ENCODE data around the gene LMBRD2. TPM values are rescaled to one million over a fixed set of nuclear protein-coding genes. Genes with fewer than 3 reads are reported as not detected.

LMBRD2 gene
- total RNA-seq, 1 experiment from 2014 or later = 5.6 TPM

- TF ChIP-seq AR (CRISPR knock-in tag; IDR thresholded peaks at IDR 0.05) (no peak), ZNF671 (CRISPR knock-in tag; IDR thresholded peaks at IDR 0.05) (no peak), USF1 (CRISPR knock-in tag; IDR thresholded peaks at IDR 0.05) (no peak), NFATC4 (CRISPR knock-in tag; IDR thresholded peaks at IDR 0.05) (no peak), MAX (CRISPR knock-in tag; IDR thresholded peaks at IDR 0.05) (no peak), ATF6 (CRISPR knock-in tag; IDR thresholded peaks at IDR 0.05) (no peak), ELF4 (CRISPR knock-in tag; IDR thresholded peaks at IDR 0.05; ENCODE audit: low read depth) (no peak), NR3C1 (CRISPR knock-in tag; conservative IDR thresholded peaks at IDR 0.05; ENCODE audit: low read depth) (no peak), ATF2 (CRISPR knock-in tag; IDR thresholded peaks at IDR 0.05; ENCODE audit: borderline replicate concordance, low read depth) (no peak), SOX15 (CRISPR knock-in tag; IDR thresholded peaks at IDR 0.05) (no peak)
Observed at GRCh38 chr5:36198281-36198680, 46.6 kb upstream of the LMBRD2 start (continued).

- ATAC-seq = no peak
- CTCF ChIA-PET = no interaction called here
- Mint-ChIP-seq H3K4me3 (no peak overlapping the region), H3K4me1 (no peaks in the 10 kb centered on the region), H3K9me3 (peaks cover 29% of the 10 kb centered on the region), H3K27me3 (ENCODE audit: low read depth) (0 out of 2 replicates have a peak, but pooled peaks cover 3% of the 10 kb centered on the region), H3K27ac (no peak overlapping the region), H3K36me3 (peaks cover 42% of the 10 kb centered on the region)
- DNase-seq (ENCODE audit: low spot score) = no peak
- POLR2A ChIA-PET = no interaction called here
- TF ChIP-seq CREM (CRISPR knock-in tag; IDR thresholded peaks at IDR 0.05) (no peak), NR2C2 (CRISPR knock-in tag; IDR thresholded peaks at IDR 0.05) (no peak), AR (CRISPR knock-in tag; IDR thresholded peaks at IDR 0.05) (no peak), ZMAT4 (CRISPR knock-in tag; IDR thresholded peaks at IDR 0.05) (no peak), FOXP4 (CRISPR knock-in tag; IDR thresholded peaks at IDR 0.05) (no peak), PREB (CRISPR knock-in tag; IDR thresholded peaks at IDR 0.05; ENCODE audit: borderline replicate concordance) (no peak), ZNF281 (CRISPR knock-in tag; IDR thresholded peaks at IDR 0.05) (no peak), ZNF232 (CRISPR knock-in tag; IDR thresholded peaks at IDR 0.05) (no peak), GABPB1 (CRISPR knock-in tag; IDR thresholded peaks at IDR 0.05) (no peak)
Observed at GRCh38 chr5:36193746-36194145, 42.1 kb upstream of the LMBRD2 start.

Measured in WTC11 (cell line).